SK-N-SH treated with all-trans-retinoic acid at 6 μM for 48 hours (cell line): Measurements from ENCODE around the gene DAAM2.

Experiments used
- ATAC-seq: fragments of 200-7000 bp; cut with Tn5 transposase; 3 replicates; pipeline ENCODE4 v1.9.1; 2020; ENCODE audit warnings: mild to moderate bottlenecking, moderate library complexity
- ARNTL ChIP-seq: fragments of 450-650 bp; formaldehyde crosslinking; IDR thresholded peaks from 2 replicates; pipeline ENCODE4 v1.5.0; 2020; ENCODE audit warnings: low read depth, mild to moderate bottlenecking, moderate library complexity, borderline replicate concordance
- BACH2 ChIP-seq: fragments of 250-450 bp; sonication (Bioruptor Pico); IDR thresholded peaks from 2 replicates; pipeline ENCODE4 v1.9.0; 2021; ENCODE audit warnings: mild to moderate bottlenecking, borderline replicate concordance
- CSRNP3 ChIP-seq: fragments of 250-450 bp; sonication (Bioruptor Pico); IDR thresholded peaks from 2 replicates; pipeline ENCODE4 v1.5.1; 2021; ENCODE audit warnings: mild to moderate bottlenecking, moderate library complexity
- ESRRG ChIP-seq: fragments of 250-450 bp; sonication (Bioruptor Pico); IDR thresholded peaks from 2 replicates; pipeline ENCODE4 v1.6.1; 2021; ENCODE audit warnings: mild to moderate bottlenecking
- GLIS3 ChIP-seq: fragments of 250-450 bp; sonication (Bioruptor Pico); IDR thresholded peaks from 2 replicates; pipeline ENCODE4 v1.5.0; 2020; ENCODE audit warnings: mild to moderate bottlenecking, moderate library complexity
- ISL1 ChIP-seq: fragments of 250-450 bp; sonication (Bioruptor Pico); IDR thresholded peaks from 2 replicates; pipeline ENCODE4 v2.1.2; 2022; ENCODE audit warnings: mild to moderate bottlenecking, moderate library complexity
- OSR1 ChIP-seq: fragments of 250-450 bp; sonication (Bioruptor Pico); IDR thresholded peaks from 2 replicates; pipeline ENCODE4 v1.8.0; 2022; ENCODE audit warnings: moderate library complexity, mild to moderate bottlenecking, inconsistent platforms
- PPARA ChIP-seq: fragments of 250-450 bp; sonication (Bioruptor Pico); IDR thresholded peaks from 2 replicates; pipeline ENCODE4 v1.5.0; 2020; ENCODE audit warnings: mild to moderate bottlenecking, borderline replicate concordance
- RARB ChIP-seq: fragments of 250-450 bp; sonication (Bioruptor Pico); IDR thresholded peaks from 2 replicates; pipeline ENCODE4 v1.8.0; 2021; ENCODE audit warnings: mild to moderate bottlenecking, moderate library complexity
- TCF4 ChIP-seq: fragments of 250-450 bp; sonication (Bioruptor Pico); IDR thresholded peaks from 2 replicates; pipeline ENCODE4 v1.8.0; 2021; ENCODE audit warnings: mild to moderate bottlenecking, moderate library complexity, borderline replicate concordance
- TOX ChIP-seq: fragments of 250-450 bp; sonication (Bioruptor Pico); IDR thresholded peaks from 2 replicates; pipeline ENCODE4 v1.8.0; 2021; ENCODE audit warnings: mild to moderate bottlenecking, moderate library complexity, borderline replicate concordance
- TSHZ2 ChIP-seq: fragments of 250-450 bp; sonication (Bioruptor Pico); IDR thresholded peaks from 2 replicates; pipeline ENCODE4 v1.5.0; 2020; ENCODE audit warnings: mild to moderate bottlenecking, moderate library complexity
- ZC3H10 ChIP-seq: fragments of 250-450 bp; sonication (Bioruptor Pico); IDR thresholded peaks from 2 replicates; pipeline ENCODE4 v1.5.1; 2021; ENCODE audit warnings: mild to moderate bottlenecking, moderate library complexity
- ZFP3 ChIP-seq: fragments of 250-450 bp; sonication (Bioruptor Pico); IDR thresholded peaks from 2 replicates; pipeline ENCODE4 v1.5.0; 2020; ENCODE audit warnings: mild to moderate bottlenecking, moderate library complexity
- ZNF565 ChIP-seq: fragments of 450-650 bp; formaldehyde crosslinking; conservative IDR thresholded peaks from 2 replicates; pipeline ENCODE4 v1.5.0; 2020; ENCODE audit warnings: low read depth, mild to moderate bottlenecking, moderate library complexity
- ZNF70 ChIP-seq: fragments of 450-650 bp; formaldehyde crosslinking; IDR thresholded peaks from 2 replicates; pipeline ENCODE4 v1.5.0; 2020; ENCODE audit warnings: mild to moderate bottlenecking, moderate library complexity
- ZNF8 ChIP-seq: fragments of 450-650 bp; formaldehyde crosslinking; IDR thresholded peaks from 2 replicates; pipeline ENCODE4 v1.5.0; 2020; ENCODE audit warnings: mild to moderate bottlenecking, moderate library complexity
- TF ChIP-seq, protein P1 (sequence below): fragments of 250-450 bp; sonication (Bioruptor Pico); IDR thresholded peaks from 2 replicates; pipeline ENCODE4 v1.8.0; 2021; ENCODE audit warnings: low read depth, mild to moderate bottlenecking, moderate library complexity, borderline replicate concordance
- TF ChIP-seq, protein P2 (sequence below): fragments of 250-450 bp; sonication (Bioruptor Pico); IDR thresholded peaks from 2 replicates; pipeline ENCODE4 v1.8.0; 2020; ENCODE audit warnings: mild to moderate bottlenecking, moderate library complexity, borderline replicate concordance
- TF ChIP-seq, protein P3 (sequence below): fragments of 250-450 bp; sonication (Bioruptor Pico); IDR thresholded peaks from 2 replicates; pipeline ENCODE4 v1.5.1; 2020; ENCODE audit warnings: low read depth, mild to moderate bottlenecking, moderate library complexity

DAAM2 gene

DNA sequence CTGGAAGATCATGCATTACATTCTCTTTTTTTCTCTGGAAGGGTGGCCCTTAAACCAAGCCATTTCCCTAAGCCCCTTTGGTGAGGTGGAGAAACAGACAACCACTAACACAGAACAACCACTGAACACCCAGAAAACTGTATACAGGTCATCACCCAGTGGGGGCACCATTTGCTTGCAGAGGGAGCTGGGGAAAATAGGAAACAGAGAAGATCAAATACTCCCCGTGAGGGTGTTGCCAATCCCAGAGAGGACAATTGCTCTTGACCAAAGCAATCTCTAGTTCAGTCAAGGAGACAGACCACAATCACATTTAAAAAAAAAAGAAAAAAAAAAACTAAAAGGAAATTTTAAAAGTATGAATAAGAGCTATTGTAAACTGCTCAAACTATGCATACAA lies 865 bp upstream of the DAAM2 start:
- no peak for ATAC-seq
- TF ChIP-seq ZNF70 (CRISPR knock-in tag) (no peak), TSHZ2 (CRISPR knock-in tag) (no peak), ZC3H10 (no peak), ESRRG (no peak), ZNF8 (no peak), RARB (CRISPR knock-in tag) (no peak), BACH2 (CRISPR knock-in tag) (no peak), CSRNP3 (CRISPR knock-in tag) (no peak)
- TF ChIP-seq, protein P1, sequence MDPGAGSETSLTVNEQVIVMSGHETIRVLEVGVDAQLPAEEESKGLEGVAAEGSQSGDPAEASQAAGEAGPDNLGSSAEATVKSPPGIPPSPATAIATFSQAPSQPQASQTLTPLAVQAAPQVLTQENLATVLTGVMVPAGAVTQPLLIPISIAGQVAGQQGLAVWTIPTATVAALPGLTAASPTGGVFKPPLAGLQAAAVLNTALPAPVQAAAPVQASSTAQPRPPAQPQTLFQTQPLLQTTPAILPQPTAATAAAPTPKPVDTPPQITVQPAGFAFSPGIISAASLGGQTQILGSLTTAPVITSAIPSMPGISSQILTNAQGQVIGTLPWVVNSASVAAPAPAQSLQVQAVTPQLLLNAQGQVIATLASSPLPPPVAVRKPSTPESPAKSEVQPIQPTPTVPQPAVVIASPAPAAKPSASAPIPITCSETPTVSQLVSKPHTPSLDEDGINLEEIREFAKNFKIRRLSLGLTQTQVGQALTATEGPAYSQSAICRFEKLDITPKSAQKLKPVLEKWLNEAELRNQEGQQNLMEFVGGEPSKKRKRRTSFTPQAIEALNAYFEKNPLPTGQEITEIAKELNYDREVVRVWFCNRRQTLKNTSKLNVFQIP (CRISPR knock-in tag): no peak

DNA sequence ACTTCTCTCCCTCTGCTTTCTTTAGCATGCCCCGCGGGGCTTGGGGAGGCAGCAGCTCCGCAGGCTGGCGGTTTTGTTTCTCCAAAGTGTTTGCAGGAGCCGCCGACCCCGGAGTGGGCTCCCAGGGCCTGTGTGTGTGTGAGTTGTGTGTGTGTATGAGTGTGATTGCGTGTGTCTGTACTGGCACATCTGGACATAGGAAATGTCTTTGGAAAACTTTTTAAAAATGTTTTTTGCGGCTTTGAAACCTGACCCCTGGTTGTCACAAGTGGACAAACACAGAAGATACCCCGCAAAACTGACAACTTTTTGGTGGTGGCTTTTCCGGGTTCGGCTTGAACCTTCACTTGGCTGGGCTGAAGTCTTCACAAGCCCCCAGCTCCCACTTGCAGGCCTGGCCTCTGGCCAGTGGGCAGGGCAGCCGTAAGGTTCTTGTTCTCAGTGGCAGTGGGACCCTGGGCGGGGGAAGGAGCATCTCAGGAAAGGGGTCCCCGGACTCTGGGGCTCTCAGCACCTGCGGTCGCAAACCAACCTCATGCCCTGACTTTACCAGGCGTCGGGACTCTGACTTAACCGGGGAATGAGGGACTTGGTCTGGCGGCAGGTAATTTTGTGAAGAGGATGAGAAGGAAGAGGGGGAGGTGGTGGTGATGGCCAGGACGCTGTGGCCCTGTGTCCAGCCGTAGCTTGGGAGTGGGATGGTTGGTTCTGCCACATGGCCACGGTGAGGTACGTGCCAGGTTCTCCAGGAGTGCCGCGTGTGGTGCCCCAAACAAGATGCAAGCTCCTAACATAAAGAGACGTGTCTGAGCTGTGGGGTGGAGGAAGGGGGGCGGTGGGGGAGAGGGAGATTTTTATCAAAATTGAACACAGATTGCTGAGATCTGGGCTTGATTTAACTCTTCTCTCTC lies 619 bp downstream of the DAAM2 start:
- ATAC-seq: no peak; the same call in 2 of the 3 replicates
- TF ChIP-seq RARB (CRISPR knock-in tag) (no peak), ZC3H10 (no peak), ESRRG (no peak), CSRNP3 (CRISPR knock-in tag) (no peak), ZNF8 (no peak), ZNF565 (CRISPR knock-in tag) (no peak), TSHZ2 (CRISPR knock-in tag) (no peak), TOX (CRISPR knock-in tag) (no peak), GLIS3 (CRISPR knock-in tag) (no peak), BACH2 (CRISPR knock-in tag) (no peak), ZNF70 (CRISPR knock-in tag) (no peak), ISL1 (no peak), PPARA (CRISPR knock-in tag) (no peak), OSR1 (CRISPR knock-in tag) (no peak), TCF4 (CRISPR knock-in tag) (no peak), ARNTL (CRISPR knock-in tag) (no peak), ZFP3 (CRISPR knock-in tag) (no peak)
- TF ChIP-seq, protein P2, sequence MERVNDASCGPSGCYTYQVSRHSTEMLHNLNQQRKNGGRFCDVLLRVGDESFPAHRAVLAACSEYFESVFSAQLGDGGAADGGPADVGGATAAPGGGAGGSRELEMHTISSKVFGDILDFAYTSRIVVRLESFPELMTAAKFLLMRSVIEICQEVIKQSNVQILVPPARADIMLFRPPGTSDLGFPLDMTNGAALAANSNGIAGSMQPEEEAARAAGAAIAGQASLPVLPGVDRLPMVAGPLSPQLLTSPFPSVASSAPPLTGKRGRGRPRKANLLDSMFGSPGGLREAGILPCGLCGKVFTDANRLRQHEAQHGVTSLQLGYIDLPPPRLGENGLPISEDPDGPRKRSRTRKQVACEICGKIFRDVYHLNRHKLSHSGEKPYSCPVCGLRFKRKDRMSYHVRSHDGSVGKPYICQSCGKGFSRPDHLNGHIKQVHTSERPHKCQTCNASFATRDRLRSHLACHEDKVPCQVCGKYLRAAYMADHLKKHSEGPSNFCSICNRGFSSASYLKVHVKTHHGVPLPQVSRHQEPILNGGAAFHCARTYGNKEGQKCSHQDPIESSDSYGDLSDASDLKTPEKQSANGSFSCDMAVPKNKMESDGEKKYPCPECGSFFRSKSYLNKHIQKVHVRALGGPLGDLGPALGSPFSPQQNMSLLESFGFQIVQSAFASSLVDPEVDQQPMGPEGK: no peak
- TF ChIP-seq, protein P3, sequence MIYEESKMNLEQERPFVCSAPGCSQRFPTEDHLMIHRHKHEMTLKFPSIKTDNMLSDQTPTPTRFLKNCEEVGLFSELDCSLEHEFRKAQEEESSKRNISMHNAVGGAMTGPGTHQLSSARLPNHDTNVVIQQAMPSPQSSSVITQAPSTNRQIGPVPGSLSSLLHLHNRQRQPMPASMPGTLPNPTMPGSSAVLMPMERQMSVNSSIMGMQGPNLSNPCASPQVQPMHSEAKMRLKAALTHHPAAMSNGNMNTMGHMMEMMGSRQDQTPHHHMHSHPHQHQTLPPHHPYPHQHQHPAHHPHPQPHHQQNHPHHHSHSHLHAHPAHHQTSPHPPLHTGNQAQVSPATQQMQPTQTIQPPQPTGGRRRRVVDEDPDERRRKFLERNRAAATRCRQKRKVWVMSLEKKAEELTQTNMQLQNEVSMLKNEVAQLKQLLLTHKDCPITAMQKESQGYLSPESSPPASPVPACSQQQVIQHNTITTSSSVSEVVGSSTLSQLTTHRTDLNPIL (CRISPR knock-in tag): no peak
